H7 (cell line): ENCODE measurements around the gene TENT4B. TPM values are rescaled to one million over a fixed set of nuclear protein-coding genes. Genes with fewer than 3 reads are reported as not detected.
"Not testable (repeated sequence)": the region's sequence is repeated elsewhere in the genome, so short reads cannot be mapped to it uniquely, and the experiment has no call there.

Experiments
- DNase-seq: peaks from one replicate; pipeline ENCODE4 v3.0.0; 2012
- H3K27me3 ChIP-seq: 2 replicates; pipeline ENCODE4 v1.6.0; 2011; ENCODE audit warnings: mild to moderate bottlenecking, low read length; ENCODE audit not compliant: control insufficient read depth, insufficient read depth
- H3K36me3 ChIP-seq: replicated peaks from 2 replicates; pipeline ENCODE4 v1.5.1; 2011; ENCODE audit warnings: low read length; ENCODE audit not compliant: control insufficient read depth, insufficient read depth
- H3K4me3 ChIP-seq: 2 replicates; pipeline ENCODE4 v1.5.1; 2011; ENCODE audit warnings: low read depth, mild to moderate bottlenecking, control low read depth, low read length, moderate library complexity; ENCODE audit not compliant: insufficient read depth
- total RNA-seq: library from RNA; depleted of rRNA; stranded (reverse); fragments of >200 nt; shearing (Covaris generic); gene quantifications from 2 replicates; pipeline ENCODE4 v1.2.3, GENCODE V29; 2014; rRNA removed

Gene TENT4B
- 9.7 and 14.6 TPM in 2 replicates for total RNA-seq

DNA sequence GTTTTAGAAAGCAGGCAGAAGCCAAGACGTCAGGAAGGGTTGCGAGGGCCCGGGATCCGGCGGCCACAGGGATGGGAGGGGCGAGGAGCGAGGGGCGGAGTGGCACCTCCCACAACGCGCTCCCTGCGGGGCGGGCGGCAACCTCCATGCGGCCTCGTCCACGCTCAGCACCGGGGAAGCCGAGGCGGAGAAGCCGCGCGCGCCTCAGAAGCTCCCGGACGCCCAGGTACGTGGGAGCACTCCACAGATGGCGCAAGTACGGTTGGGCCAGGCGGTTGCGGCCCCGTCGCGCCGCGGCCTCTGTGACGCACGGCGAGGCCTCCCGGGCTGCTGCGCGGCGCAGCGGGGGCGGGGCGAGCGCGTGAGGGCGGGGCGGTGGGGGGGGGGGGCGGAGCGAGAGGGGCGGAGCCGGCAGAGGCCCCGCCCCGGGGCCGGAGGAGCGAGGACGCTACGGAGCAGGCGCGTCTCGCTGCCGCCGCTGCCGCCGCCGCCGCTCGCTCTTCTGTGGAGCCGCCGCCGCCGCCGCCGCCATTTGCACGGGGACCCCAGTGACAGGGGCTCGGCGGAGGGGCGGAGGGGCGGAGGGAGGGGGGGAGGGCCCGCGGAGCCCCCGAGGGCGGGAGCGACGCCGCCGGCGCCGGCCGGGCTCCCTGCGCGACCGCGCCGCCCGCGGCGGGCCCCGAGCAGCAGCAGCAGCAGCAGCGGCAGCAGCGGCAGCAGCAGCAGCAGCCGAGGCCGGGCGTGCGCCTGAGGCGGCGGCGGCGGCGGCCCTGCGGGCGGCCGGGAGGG, at the start of gene TENT4B:
Gene TENT4B, plus strand, starts transcription at position 500 of the 789 bp plus-strand sequence. CDS start 316 bp downstream, outside the sequence.
- peak within 1 kb of the TSS; percentile 90 for H3K4me3 ChIP-seq
- DNase-seq = peak; percentile 99
- H3K36me3 ChIP-seq = no peaks in the 10 kb centered on the region
- H3K27me3 ChIP-seq = no peaks in the 10 kb centered on the region

DNA sequence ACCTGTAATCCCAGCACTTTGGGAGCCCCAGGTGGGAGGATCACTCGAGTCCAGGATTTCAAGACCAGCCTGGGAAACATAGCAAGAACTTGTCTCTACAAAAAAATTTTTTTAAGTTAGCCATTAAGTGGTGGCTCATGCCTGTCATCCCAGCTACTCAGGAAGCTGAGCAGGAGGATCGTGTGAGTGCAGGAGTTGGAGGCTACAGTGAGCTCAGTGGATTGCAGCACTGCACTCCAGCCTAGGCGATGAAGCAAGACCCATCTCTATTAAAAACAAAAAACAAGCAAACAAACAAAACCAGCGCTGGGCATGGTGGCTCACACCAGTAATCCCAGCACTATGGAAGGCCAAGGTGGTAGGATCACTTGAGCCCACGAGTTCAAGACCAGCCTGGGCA, 49.3 kb upstream of the TENT4B start:
- Histone ChIP-seq H3K36me3 (peaks cover 10% of the 10 kb centered on the region), H3K27me3 (no peaks in the 10 kb centered on the region)
- no peak for DNase-seq

DNA sequence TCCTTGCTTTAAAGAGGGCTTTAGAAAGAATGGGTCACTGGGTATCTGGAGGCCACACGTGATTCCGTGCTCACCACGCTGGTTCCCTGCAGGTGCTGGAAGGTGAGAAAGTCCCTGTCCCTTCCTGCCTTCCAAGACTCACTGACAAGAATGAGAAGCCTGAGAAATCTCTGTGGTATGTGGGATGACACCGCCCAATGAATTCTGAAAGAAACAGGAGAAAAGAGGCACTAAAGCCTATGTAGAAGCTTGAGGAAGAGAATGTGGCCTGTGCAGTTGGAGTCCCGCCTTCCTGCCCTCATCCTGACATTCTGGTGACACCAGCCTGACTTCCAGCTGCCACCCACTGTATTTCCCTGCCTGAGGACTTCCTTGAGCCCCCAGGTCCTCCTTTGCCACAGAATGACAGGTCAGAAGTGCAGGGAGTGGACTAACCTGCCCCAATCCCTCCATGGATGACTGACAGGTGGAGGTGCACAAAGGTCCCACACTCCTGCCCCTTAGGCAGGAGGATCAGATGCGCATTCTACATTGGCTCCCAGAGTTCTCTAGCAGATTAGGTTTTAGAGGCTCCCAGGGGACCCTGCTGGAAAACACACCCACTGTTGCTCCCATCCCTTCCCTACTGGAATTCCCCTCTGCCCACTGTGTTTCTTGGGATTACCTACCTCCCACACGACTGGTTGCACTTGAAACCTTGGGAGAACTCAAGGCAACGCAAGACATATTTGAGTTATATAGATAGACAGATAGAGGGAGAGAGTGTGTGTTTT, 38.6 kb upstream of the TENT4B start:
- Histone ChIP-seq H3K27me3 (no peaks in the 10 kb centered on the region), H3K4me3 (no peak overlapping the region), H3K36me3 (no peaks in the 10 kb centered on the region)
- peak; percentile 14 for DNase-seq

More for the DNA sequence above, 49.3 kb upstream of the TENT4B start:
- no peak overlapping the region for H3K4me3 ChIP-seq

DNA sequence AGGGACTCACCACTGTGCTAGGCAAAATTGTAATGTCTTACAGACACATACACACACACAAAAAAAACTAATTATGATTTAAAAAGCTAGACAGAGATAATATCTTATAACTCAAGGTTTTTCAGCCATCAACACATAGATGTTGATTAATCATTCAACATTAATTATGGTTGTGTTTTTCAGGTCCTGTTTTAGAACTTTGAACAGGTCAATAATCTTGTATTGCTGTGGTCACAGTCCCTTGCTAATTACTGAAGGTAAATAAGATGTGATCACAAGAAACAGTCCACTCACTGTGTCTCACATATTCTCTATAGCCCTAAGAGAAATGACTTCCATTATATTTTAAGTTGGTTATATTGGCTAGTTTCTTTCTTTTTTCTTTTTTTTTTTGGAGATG, 32.4 kb upstream of the TENT4B start:
- H3K4me3 ChIP-seq = no peak overlapping the region
- no peaks in the 10 kb centered on the region for H3K27me3 ChIP-seq
- DNase-seq = no peak
- no peaks in the 10 kb centered on the region; the same call in 1 of the 2 replicates for H3K36me3 ChIP-seq

DNA sequence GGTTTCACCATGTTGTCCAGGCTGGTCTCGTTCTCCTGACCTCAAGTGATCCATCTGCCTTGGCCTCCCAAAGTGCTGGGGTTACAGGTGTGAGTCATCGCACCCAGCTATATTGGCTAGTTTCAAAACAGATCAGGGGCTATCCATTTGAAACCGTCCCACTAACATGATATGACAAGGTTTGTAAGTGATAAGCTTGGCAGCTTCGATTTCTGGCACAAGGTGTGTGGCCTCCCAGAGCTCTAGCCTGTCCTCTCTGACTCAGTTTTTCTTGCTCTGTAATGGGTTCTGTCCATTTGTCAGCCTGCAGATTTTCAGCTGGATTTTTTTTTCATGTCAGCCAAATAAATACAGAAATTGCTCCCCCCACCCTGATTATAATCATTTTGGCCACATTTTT, 31.8 kb upstream of the TENT4B start:
- no peak for DNase-seq
- Histone ChIP-seq H3K4me3 (no peak overlapping the region), H3K36me3 (no peaks in the 10 kb centered on the region; the same call in 1 of the 2 replicates), H3K27me3 (no peaks in the 10 kb centered on the region)

DNA sequence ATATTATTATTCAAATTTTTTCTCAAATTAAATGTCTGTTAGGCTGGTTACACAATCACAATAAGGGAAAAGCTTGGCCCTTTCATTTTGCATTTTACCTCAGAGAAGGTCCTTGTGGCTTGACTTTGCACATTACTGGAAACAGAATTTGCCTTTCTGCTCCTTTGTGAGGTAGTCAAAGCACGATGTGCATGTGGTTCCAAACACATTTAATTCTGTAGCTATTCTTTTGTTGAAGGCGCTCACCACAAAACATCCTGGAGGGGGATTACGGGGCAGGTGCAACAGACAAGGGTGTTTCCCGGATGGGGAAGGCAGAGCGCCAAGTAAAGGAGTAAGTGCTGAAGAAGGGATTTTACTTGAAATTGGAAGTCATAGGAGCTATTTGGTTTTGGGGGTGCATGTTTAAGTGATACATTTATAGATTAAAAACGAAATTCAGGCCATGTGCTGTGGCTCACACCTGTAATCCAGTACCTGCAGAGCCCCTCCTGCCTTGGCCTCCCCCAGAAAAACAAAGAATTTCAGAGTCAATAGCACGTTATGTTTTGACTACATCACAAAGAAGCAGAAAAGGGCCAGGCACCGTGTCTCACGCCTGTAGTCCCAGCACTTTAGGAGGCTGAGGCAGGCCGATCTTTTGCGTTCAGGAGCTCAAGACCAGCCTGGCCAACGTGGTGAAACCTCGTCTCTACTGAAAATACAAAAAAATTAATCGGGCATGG, 31.2 kb upstream of the TENT4B start:
- Histone ChIP-seq H3K27me3 (no peaks in the 10 kb centered on the region), H3K36me3 (no peaks in the 10 kb centered on the region; the same call in 1 of the 2 replicates), H3K4me3 (no peak overlapping the region)
- DNase-seq = no peak

DNA sequence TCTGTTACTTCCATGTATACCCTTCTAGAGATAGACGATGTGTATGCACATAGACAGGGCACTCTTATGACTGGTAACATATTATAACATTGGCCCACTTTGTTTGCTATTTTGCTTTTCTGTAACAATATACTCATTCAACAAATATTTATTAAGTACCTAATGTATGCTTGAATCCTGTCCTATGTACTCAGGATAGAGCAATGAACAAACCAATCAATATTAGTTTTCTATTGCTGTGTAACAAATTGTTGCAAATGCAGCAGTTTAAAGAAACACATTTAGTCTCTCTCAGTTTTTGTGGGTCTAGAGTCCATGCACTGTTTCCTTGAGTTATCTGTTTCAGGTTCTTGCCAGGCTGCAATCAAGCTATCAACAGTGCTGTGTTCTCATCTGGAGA, 29.7 kb upstream of the TENT4B start:
- Histone ChIP-seq H3K36me3 (no peaks in the 10 kb centered on the region; the same call in 1 of the 2 replicates), H3K27me3 (no peaks in the 10 kb centered on the region)
- DNase-seq = no peak

DNA sequence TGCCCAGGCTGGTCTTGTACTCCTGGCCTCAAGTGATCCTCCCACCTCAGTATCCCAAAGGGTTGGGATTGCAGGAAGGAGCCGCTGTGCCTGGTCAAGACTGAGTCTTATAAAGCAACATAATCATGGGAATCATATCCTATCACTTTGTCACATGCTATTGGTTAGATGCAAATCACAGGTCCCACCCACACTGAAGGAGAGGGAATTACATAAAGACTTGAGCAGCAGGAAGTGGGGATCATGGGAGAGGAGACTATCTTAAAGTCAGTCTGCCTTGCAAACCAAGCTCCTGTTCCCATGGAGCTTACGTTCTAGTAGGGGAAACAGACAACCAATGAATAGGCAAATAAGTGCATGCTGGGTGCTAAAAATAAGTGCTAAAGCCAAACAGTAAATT, 28.3 kb upstream of the TENT4B start:
- no peak for DNase-seq
- H3K27me3 ChIP-seq = no peaks in the 10 kb centered on the region
- H3K36me3 ChIP-seq = no peaks in the 10 kb centered on the region; the same call in 1 of the 2 replicates
- no peak overlapping the region for H3K4me3 ChIP-seq

More for the DNA sequence above, 29.7 kb upstream of the TENT4B start:
- no peak overlapping the region for H3K4me3 ChIP-seq

DNA sequence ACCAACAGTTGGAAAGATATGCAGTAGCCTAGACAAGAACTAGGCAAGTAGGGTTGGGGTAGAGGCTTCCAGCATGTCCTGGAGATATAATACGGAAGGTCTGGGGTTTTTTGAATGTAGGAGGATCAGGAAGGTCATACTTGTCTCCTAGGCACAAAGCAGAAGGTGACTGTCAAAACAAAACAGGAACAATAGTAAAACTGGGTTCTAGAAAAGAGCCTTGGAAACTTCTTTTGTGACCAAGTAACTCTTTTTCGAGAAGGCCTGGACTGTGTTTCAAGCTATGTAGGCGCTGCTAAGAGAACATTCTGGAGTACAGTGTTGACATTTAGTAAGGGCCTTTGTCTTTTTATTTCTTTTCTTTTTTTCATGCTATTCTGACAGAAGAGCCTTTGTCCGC, 26.9 kb upstream of the TENT4B start:
- no peak for DNase-seq
- Histone ChIP-seq H3K27me3 (no peaks in the 10 kb centered on the region), H3K4me3 (no peak overlapping the region), H3K36me3 (no peaks in the 10 kb centered on the region; the same call in 1 of the 2 replicates)

DNA sequence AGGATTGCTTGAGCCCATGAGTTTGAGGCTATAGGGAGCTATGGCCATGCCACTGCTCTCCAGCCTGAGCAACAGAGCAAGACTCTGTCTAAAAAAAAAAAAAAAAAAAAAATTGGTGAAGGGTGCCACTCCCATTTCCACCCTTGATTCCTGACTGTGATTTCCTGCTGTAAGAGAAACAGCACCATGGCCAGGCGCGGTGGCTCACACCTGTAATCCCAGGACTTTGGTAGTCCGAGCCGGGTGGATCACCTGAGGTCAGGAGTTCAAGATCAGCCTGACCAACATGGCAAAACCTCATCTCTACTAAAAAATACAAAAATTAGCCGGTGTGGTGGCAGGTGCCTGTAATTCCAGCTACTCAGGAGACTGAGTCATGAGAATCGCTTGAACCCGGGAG, 20.5 kb upstream of the TENT4B start:
- H3K4me3 ChIP-seq, H3K27me3 ChIP-seq, DNase-seq, H3K36me3 ChIP-seq: not testable (repeated sequence)

DNA sequence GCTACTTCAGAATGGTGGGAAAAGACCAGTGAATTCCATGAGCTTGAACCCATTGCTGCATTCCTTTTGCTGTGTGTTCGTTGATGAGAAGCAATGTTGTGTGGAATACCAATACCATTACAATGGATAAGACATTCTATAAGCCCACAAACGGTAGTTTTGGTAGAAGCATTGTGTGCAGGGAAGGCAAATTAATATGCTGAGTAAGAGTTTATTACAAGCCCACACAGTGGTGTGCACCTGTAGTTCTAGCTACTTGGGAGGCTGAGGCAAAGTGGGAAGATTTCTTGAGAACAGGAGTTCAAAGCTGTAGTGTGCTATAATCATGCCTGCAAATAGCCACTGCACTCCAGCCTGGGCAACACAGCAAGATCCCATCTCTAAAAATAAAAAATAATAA, 19.9 kb upstream of the TENT4B start:
- H3K27me3 ChIP-seq = no peaks in the 10 kb centered on the region
- no peak for DNase-seq
- H3K36me3 ChIP-seq = no peaks in the 10 kb centered on the region
- H3K4me3 ChIP-seq = no peak overlapping the region

DNA sequence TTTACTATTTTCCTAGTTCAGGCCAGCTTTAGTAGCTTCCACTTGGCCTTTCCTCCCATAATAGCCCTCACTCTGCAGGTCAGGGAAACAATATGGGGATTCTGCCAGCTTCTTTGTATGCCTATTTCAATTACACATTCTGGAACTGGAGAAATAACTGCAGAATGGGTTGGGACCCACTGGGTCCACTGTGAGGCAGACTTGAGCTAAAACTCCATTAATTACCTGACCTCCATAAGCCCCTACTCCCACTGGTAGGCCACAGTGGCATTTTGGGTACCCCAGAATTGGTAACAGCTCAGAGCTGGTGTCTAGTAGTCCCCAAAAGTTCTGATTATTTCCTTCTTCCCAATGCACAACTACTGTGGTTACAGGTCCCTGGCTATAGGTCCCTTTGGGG, 16.7 kb upstream of the TENT4B start:
- no peak for DNase-seq

DNA sequence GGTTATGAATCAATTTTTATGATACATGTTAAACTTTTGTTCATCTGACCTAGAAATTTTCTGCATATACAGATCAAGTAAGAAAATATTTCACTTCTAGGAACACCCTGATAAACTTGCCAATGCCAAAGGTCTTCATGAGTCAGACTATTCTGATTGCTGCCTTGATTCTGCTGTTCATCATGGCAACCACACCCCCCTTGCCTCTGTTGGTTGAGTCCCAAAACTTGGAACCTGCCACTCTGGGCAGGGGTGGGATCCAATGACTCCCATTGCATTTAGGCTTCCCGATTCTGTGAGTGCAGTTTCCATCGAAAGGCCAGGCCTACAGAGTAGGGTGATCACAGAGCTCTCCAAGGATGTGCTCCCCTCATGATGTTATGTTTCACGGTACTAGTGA, 15.8 kb upstream of the TENT4B start:
- no peaks in the 10 kb centered on the region for H3K36me3 ChIP-seq
- no peak overlapping the region for H3K4me3 ChIP-seq
- no peaks in the 10 kb centered on the region for H3K27me3 ChIP-seq
- DNase-seq = no peak

More for the DNA sequence above, 16.7 kb upstream of the TENT4B start:
- no peak overlapping the region for H3K4me3 ChIP-seq
- H3K36me3 ChIP-seq = no peaks in the 10 kb centered on the region
- no peaks in the 10 kb centered on the region for H3K27me3 ChIP-seq

DNA sequence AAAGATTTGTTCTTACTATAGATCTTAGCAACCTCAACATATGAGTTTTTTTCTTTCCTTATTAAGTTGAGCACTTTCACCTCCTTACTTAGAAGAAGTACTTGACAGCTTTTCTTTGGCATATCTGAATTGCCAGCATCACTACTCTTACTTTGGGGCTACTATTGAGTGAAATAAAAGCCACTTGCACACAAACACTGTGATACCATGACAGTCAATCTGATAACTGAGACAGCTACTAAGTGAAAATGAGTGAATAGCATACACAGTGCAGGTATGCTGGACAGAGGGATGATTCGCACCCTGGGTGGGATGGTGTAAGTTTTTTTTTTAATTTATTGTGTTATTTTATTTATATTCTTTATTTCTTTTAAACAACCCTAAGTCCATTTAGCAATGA, 13.5 kb upstream of the TENT4B start:
- no peak overlapping the region for H3K4me3 ChIP-seq
- no peaks in the 10 kb centered on the region for H3K27me3 ChIP-seq
- H3K36me3 ChIP-seq = no peaks in the 10 kb centered on the region
- DNase-seq = no peak
